Measurements from ENCODE around the gene ADH7.

ADH7 gene

DNA sequence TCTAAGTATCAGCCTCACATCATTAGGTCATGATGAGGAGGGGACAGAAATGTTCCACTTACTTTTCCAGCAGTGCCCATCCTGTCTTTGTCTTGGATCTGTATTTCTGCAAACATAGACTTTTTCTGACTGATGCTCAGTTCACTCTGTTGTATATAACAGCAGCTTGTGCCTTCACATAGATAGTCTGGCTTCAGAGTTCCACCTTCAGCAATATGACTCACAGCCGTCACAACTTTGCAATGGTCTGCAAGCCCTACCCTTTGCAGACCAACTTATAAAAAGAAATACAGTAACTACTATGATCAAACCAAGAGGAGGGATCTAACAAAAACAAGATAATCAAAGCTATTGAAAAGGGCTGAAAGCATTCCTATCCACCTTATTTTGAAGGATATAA is at the start of gene ADH7:
Gene ADH7, minus strand, starts transcription at position 189 of the 400 bp plus-strand sequence. Its CDS starts 109 bp downstream, at position 80.
- H3K27me3 ChIP-seq (ENCODE audit: low read depth, low read length) = no peaks in the 10 kb centered on the region
- H4K20me1 ChIP-seq (ENCODE audit: insufficient read depth, low read length) = no peaks in the 10 kb centered on the region
- no peaks in the 10 kb centered on the region for H3K36me3 ChIP-seq (replicated peaks; ENCODE audit: low read depth, low read length)
- no peaks in the 10 kb centered on the region for H3K79me2 ChIP-seq (ENCODE audit: low read length)
- no peak within 1 kb of the TSS for H3K4me2 ChIP-seq (ENCODE audit: low read length)
- no peaks in the 10 kb centered on the region for H3K9me3 ChIP-seq (ENCODE audit: insufficient read depth, low read length)
- TF ChIP-seq, protein P1, sequence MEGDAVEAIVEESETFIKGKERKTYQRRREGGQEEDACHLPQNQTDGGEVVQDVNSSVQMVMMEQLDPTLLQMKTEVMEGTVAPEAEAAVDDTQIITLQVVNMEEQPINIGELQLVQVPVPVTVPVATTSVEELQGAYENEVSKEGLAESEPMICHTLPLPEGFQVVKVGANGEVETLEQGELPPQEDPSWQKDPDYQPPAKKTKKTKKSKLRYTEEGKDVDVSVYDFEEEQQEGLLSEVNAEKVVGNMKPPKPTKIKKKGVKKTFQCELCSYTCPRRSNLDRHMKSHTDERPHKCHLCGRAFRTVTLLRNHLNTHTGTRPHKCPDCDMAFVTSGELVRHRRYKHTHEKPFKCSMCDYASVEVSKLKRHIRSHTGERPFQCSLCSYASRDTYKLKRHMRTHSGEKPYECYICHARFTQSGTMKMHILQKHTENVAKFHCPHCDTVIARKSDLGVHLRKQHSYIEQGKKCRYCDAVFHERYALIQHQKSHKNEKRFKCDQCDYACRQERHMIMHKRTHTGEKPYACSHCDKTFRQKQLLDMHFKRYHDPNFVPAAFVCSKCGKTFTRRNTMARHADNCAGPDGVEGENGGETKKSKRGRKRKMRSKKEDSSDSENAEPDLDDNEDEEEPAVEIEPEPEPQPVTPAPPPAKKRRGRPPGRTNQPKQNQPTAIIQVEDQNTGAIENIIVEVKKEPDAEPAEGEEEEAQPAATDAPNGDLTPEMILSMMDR (IDR thresholded peaks at IDR 0.05; ENCODE audit: low read depth, low read length) = no peak
- TF ChIP-seq EZH2phosphoT487 (IDR thresholded peaks at IDR 0.05; ENCODE audit: low read depth) = no peak
- no peak within 1 kb of the TSS for H3K4me3 ChIP-seq (ENCODE audit: low read length)
- no peak within 1 kb of the TSS for H3K9ac ChIP-seq (ENCODE audit: low read length)
- H2AFZ ChIP-seq (ENCODE audit: low read depth, low read length) = no peak within 1 kb of the TSS
- no peak within 1 kb of the TSS for H3K27ac ChIP-seq (ENCODE audit: low read length)
- H3K4me1 ChIP-seq (ENCODE audit: low read length) = no peaks in the 10 kb centered on the region

DNA sequence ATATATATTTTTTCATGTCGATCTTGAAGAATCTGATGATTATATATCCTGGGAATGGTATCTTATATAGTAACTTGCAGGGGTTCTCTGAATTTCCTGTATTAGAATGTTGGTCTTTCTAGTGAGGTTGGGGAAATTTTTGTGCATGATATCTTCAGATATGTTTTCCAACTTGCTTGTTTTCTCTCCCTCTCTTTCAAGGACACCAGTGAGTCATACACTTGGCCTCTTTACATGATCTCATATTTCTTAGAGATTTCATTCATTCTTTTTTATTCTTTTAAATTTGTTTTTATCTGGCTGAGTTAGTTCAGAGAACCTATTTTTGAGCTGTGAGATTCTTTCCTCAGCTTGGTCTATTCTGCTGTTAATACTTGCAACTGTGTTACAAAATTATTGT is 48.5 kb upstream of the ADH7 start:
- TF ChIP-seq EZH2phosphoT487 (IDR thresholded peaks at IDR 0.05; ENCODE audit: low read depth) = no peak
- TF ChIP-seq, protein P1 (IDR thresholded peaks at IDR 0.05; ENCODE audit: low read depth, low read length) = no peak
- Histone ChIP-seq H2AFZ (ENCODE audit: low read depth, low read length) (no peak overlapping the region), H3K4me1 (ENCODE audit: low read length) (no peaks in the 10 kb centered on the region), H4K20me1 (ENCODE audit: insufficient read depth, low read length) (no peaks in the 10 kb centered on the region), H3K9me3 (ENCODE audit: insufficient read depth, low read length) (peaks cover 8% of the 10 kb centered on the region), H3K9ac (ENCODE audit: low read length) (no peak overlapping the region), H3K79me2 (ENCODE audit: low read length) (no peaks in the 10 kb centered on the region), H3K27ac (ENCODE audit: low read length) (no peak overlapping the region), H3K4me2 (ENCODE audit: low read length) (no peak overlapping the region), H3K27me3 (ENCODE audit: low read depth, low read length) (no peaks in the 10 kb centered on the region), H3K36me3 (replicated peaks; ENCODE audit: low read depth, low read length) (no peaks in the 10 kb centered on the region), H3K4me3 (ENCODE audit: low read length) (no peak overlapping the region)

DNA sequence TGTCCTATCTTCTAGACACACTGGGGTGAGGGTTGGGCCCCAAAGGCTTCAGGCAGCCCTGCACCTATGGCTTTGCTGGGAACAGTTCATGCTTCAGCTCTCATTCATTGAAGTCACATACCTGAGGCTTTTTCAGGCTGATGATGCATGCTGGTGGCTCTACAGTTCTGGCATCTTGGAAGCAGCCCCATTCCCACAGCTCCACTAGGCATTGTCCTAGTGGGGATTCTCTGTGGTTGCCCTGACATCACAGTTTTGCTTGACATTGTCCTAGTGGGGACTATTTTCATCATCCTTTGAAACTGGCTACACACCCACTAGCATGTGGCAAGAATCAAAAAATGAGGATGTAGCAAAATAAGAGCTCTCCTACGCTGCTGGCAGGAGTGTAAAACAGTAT is 38.0 kb upstream of the ADH7 start:
- Histone ChIP-seq H3K27me3 (ENCODE audit: low read depth, low read length) (no peaks in the 10 kb centered on the region), H4K20me1 (ENCODE audit: insufficient read depth, low read length) (no peaks in the 10 kb centered on the region), H3K9me3 (ENCODE audit: insufficient read depth, low read length) (no peaks in the 10 kb centered on the region), H3K4me3 (ENCODE audit: low read length) (no peak overlapping the region), H3K36me3 (replicated peaks; ENCODE audit: low read depth, low read length) (no peaks in the 10 kb centered on the region), H3K9ac (ENCODE audit: low read length) (no peak overlapping the region), H3K27ac (ENCODE audit: low read length) (no peak overlapping the region), H3K4me1 (ENCODE audit: low read length) (no peaks in the 10 kb centered on the region), H3K79me2 (ENCODE audit: low read length) (no peaks in the 10 kb centered on the region), H3K4me2 (ENCODE audit: low read length) (no peak overlapping the region), H2AFZ (ENCODE audit: low read depth, low read length) (no peak overlapping the region)
- TF ChIP-seq, protein P1 (IDR thresholded peaks at IDR 0.05; ENCODE audit: low read depth, low read length) = no peak
- no peak for TF ChIP-seq EZH2phosphoT487 (IDR thresholded peaks at IDR 0.05; ENCODE audit: low read depth)

DNA sequence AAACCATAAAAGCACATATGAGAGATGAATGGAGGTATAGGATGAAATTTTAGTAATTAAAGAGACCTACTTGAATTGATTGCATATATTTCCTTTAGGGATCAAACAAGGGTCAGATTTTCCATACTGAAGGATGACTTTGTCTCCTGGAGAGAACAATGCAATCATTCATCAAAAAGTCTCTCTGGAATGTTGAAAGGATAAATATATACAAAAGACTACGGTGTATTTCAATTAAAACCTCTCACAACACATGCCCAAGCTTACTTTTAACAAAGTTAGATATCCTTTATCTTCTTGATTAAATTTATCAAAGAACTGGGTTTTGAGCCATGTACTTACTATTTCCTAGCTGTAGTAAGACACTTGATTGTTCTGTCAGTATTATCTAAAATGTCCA is 36.8 kb upstream of the ADH7 start:
- no peak overlapping the region for H3K27ac ChIP-seq (ENCODE audit: low read length)
- no peaks in the 10 kb centered on the region for H3K79me2 ChIP-seq (ENCODE audit: low read length)
- H3K9ac ChIP-seq (ENCODE audit: low read length) = no peak overlapping the region
- TF ChIP-seq EZH2phosphoT487 (IDR thresholded peaks at IDR 0.05; ENCODE audit: low read depth) = no peak
- TF ChIP-seq, protein P1 (IDR thresholded peaks at IDR 0.05; ENCODE audit: low read depth, low read length) = no peak
- no peaks in the 10 kb centered on the region for H4K20me1 ChIP-seq (ENCODE audit: insufficient read depth, low read length)
- no peak overlapping the region for H2AFZ ChIP-seq (ENCODE audit: low read depth, low read length)
- no peaks in the 10 kb centered on the region for H3K4me1 ChIP-seq (ENCODE audit: low read length)
- H3K4me2 ChIP-seq (ENCODE audit: low read length) = no peak overlapping the region
- no peak overlapping the region for H3K4me3 ChIP-seq (ENCODE audit: low read length)
- no peaks in the 10 kb centered on the region for H3K36me3 ChIP-seq (replicated peaks; ENCODE audit: low read depth, low read length)
- no peaks in the 10 kb centered on the region for H3K27me3 ChIP-seq (ENCODE audit: low read depth, low read length)
- no peaks in the 10 kb centered on the region for H3K9me3 ChIP-seq (ENCODE audit: insufficient read depth, low read length)

All from OCI-LY3 (cell line).